Measurements from ENCODE around the gene IL17RB. TPM values are rescaled to one million over a fixed set of nuclear protein-coding genes. Genes with fewer than 3 reads are reported as not detected.

The IL17RB gene
- total RNA-seq, 1 experiment from 2014 or later = 0.19 TPM

DNA sequence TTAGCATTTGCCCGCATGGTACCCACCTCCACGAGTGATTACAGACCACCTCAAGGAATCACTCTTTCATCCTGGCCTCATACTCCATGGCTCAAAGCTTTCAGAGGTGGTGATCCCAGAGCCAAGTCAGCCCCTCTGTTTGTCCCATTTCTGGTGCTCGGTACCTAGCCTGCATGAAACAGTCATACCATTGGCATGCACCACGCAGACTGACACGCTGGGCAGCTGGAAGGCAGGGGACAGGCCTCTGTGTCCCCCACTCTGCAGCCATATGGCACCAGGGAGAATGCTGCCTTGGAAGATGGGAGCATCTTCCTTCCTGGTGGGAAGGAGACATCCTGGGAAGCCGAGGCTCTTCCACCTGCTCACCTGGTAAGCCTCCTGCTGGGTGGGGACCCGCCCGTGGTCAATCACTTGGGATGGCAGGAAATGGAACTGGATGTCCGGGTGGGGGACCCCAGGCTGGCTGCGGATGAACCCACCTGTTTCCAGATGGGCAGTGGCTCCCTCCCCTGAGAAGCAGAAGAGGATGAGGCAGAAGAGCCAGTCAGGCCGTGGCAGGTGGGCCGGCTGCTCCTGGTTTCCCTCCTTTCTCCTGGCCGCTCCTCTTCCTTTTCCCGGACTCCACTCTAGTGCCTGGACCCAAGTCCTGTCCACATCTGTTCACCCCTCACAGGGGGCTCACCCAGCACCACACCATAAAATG lies 27.1 kb upstream of the IL17RB start:
- Mint-ChIP-seq H3K36me3 (ENCODE audit: insufficient read depth, unreplicated experiment) (peaks cover 6% of the 10 kb centered on the region), H3K27ac (ENCODE audit: low read depth, unreplicated experiment) (no peak overlapping the region), H3K9me3 (ENCODE audit: unreplicated experiment) (no peaks in the 10 kb centered on the region), H3K4me3 (ENCODE audit: unreplicated experiment) (no peak overlapping the region), H3K27me3 (ENCODE audit: insufficient read depth, unreplicated experiment) (no peaks in the 10 kb centered on the region), H3K4me1 (ENCODE audit: insufficient read depth, unreplicated experiment) (peaks cover 6% of the 10 kb centered on the region)
- ChIA-PET POLR2A (interaction anchor here (0.6 kb wide), 1 partner anchor 79 kb away, joined by 4 read pairs; no protein-coding TSS in a partner anchor), CTCF (no interaction called here)
- TF ChIP-seq, protein P1, sequence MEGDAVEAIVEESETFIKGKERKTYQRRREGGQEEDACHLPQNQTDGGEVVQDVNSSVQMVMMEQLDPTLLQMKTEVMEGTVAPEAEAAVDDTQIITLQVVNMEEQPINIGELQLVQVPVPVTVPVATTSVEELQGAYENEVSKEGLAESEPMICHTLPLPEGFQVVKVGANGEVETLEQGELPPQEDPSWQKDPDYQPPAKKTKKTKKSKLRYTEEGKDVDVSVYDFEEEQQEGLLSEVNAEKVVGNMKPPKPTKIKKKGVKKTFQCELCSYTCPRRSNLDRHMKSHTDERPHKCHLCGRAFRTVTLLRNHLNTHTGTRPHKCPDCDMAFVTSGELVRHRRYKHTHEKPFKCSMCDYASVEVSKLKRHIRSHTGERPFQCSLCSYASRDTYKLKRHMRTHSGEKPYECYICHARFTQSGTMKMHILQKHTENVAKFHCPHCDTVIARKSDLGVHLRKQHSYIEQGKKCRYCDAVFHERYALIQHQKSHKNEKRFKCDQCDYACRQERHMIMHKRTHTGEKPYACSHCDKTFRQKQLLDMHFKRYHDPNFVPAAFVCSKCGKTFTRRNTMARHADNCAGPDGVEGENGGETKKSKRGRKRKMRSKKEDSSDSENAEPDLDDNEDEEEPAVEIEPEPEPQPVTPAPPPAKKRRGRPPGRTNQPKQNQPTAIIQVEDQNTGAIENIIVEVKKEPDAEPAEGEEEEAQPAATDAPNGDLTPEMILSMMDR (IDR thresholded peaks at IDR 0.05; ENCODE audit: unreplicated experiment) = no peak
- intact Hi-C loops (cut with micrococcal nuclease) = no loop called here
- no TSS peak for BruUV-seq (replicated peaks)
- DNase-seq (ENCODE audit: unreplicated experiment) = no peak

DNA sequence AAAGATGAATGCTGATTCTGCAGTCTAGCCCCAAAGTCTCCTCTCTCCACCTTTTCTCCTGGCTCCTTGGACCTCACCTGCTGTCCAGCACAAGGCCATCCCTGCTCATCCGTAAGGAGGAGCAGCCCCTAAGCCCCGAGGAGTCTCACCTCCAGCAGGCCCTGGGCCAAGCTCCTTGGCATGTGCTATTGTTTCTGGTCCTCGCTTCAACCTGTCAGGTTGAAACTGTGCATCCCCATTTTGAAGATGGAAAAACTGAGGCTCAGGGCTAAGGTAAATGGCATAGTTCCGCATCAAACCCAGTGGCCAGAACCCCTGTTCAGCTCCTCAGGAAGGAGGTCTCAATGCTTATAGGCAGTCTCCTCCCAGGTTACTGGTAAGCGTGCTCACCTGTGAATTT lies 26.3 kb upstream of the IL17RB start:
- CTCF ChIA-PET = no interaction called here
- no TSS peak for BruUV-seq (replicated peaks)

DNA sequence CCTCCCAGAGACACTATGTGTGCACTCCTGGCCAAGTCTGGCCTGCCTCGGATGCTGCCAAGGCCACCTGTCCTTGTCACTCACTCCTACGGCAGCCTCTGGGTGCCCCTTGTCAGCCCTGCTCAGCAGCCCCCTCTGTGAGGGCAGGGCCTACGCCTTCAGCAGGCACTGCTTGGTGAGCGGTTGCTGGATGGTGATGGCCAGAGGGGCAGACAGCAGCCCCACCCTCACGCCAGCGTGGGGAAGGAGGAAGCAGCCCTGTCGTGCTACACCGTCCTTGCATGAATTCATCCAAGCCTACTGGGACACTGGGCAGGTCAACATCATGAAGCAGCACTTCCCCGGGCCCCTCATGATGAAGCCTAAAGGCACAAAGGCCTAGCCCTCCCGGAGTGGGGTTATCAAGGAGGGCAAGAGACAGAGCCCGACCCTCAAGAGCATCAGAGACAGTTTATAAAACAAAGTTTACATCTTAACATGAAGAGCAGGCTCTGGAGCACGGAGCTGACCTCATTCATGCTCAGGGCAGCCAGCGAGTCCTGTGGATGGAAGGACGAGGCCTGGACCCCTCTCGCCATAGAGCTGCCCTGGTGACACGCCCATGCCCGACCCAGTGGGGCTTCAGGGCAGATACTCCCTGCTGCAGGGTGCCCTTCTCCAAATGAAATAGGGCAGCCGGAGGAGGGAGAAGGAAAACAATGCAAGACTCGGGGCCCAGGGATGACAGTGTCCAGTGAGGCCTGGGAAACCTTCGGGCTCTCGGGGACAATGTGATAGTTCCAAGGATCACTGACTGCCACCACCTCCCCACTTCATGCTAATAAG lies 25.4 kb upstream of the IL17RB start:
- H3K9me3 Mint-ChIP-seq (ENCODE audit: unreplicated experiment) = no peaks in the 10 kb centered on the region
- intact Hi-C loops (cut with micrococcal nuclease) = no loop called here
- TF ChIP-seq, protein P1 (IDR thresholded peaks at IDR 0.05; ENCODE audit: unreplicated experiment) = no peak
- H3K4me3 Mint-ChIP-seq (ENCODE audit: unreplicated experiment) = no peak overlapping the region
- CTCF ChIA-PET = interaction anchor here (0.6 kb wide), 1 partner anchor 1544 kb away, joined by 3 read pairs; no protein-coding TSS in a partner anchor
- H3K4me1 Mint-ChIP-seq (ENCODE audit: insufficient read depth, unreplicated experiment) = peaks cover 6% of the 10 kb centered on the region
- H3K36me3 Mint-ChIP-seq (ENCODE audit: insufficient read depth, unreplicated experiment) = peaks cover 6% of the 10 kb centered on the region
- no peak for DNase-seq (ENCODE audit: unreplicated experiment)
- no peak overlapping the region for H3K27ac Mint-ChIP-seq (ENCODE audit: low read depth, unreplicated experiment)
- H3K27me3 Mint-ChIP-seq (ENCODE audit: insufficient read depth, unreplicated experiment) = no peaks in the 10 kb centered on the region
- BruUV-seq (replicated peaks) = no TSS peak
- POLR2A ChIA-PET = interaction anchor here (1.1 to 1.2 kb wide), 2 partner anchors 48 to 71 kb away, joined by 3 to 4 read pairs; partner anchors contain the start of gene SELENOK

More for the DNA sequence above, 26.3 kb upstream of the IL17RB start:
- no peak overlapping the region for H3K4me3 Mint-ChIP-seq (ENCODE audit: unreplicated experiment)
- intact Hi-C loops (cut with micrococcal nuclease) = no loop called here
- H3K36me3 Mint-ChIP-seq (ENCODE audit: insufficient read depth, unreplicated experiment) = peaks cover 6% of the 10 kb centered on the region
- POLR2A ChIA-PET = no interaction called here
- no peaks in the 10 kb centered on the region for H3K27me3 Mint-ChIP-seq (ENCODE audit: insufficient read depth, unreplicated experiment)
- TF ChIP-seq, protein P1 (IDR thresholded peaks at IDR 0.05; ENCODE audit: unreplicated experiment) = no peak
- DNase-seq (ENCODE audit: unreplicated experiment) = no peak
- peaks cover 6% of the 10 kb centered on the region for H3K4me1 Mint-ChIP-seq (ENCODE audit: insufficient read depth, unreplicated experiment)
- no peaks in the 10 kb centered on the region for H3K9me3 Mint-ChIP-seq (ENCODE audit: unreplicated experiment)
- H3K27ac Mint-ChIP-seq (ENCODE audit: low read depth, unreplicated experiment) = no peak overlapping the region

DNA sequence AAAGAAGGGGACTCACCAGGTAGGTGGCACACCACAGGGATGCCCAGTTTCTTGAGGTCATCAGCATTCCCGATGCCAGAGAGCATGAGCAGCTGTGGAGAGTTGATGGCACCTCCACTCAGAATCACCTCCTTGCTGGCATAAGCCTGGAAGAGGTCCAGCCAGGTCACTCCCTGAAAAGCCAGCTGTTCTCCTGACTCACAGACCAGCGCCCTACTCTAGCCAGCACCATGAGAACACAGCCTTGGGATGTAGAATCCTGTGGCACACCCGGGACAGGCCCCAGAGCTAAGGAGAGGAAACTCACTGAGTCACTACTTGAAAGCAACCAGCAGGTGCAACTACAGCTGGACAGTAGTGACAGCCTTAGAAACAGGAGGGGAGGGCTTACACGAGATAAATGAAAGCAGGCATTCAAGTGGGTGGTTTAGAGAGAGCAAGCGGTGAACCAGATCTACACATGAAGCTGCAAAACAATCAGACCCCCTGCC lies 24.7 kb upstream of the IL17RB start:
- Mint-ChIP-seq H3K9me3 (ENCODE audit: unreplicated experiment) (no peaks in the 10 kb centered on the region), H3K4me3 (ENCODE audit: unreplicated experiment) (no peak overlapping the region), H3K36me3 (ENCODE audit: insufficient read depth, unreplicated experiment) (peaks cover 6% of the 10 kb centered on the region), H3K27ac (ENCODE audit: low read depth, unreplicated experiment) (peak overlapping the region; percentile 80), H3K4me1 (ENCODE audit: insufficient read depth, unreplicated experiment) (peaks cover 6% of the 10 kb centered on the region), H3K27me3 (ENCODE audit: insufficient read depth, unreplicated experiment) (no peaks in the 10 kb centered on the region)
- TF ChIP-seq, protein P1 (IDR thresholded peaks at IDR 0.05; ENCODE audit: unreplicated experiment) = no peak
- intact Hi-C loops (cut with micrococcal nuclease) = no loop called here
- no TSS peak for BruUV-seq (replicated peaks)
- ChIA-PET CTCF (interaction anchor here (0.6 kb wide), 2 partner anchors 69 to 1544 kb away, joined by 3 to 4 read pairs; no protein-coding TSS in a partner anchor), POLR2A (interaction anchor here (0.6 to 1.2 kb wide), 3 partner anchors 49 to 770 kb away, joined by 3 to 4 read pairs (median 4); partner anchors contain the start of gene SELENOK)
- DNase-seq (ENCODE audit: unreplicated experiment) = peak; percentile 67
